IMR-90 (cell line): ENCODE results near the gene COG7.

Experiments used
- FOS ChIP-seq: fragments of 150-350 bp; IDR thresholded peaks from 2 replicates; pipeline ENCODE4 v1.6.1; 2016; ENCODE audit warnings: low read depth, low read length
- MAFK ChIP-seq: IDR thresholded peaks from 2 replicates; pipeline ENCODE4 v1.6.1; 2012; ENCODE audit warnings: low read depth, low read length, improper control_type of control experiment
- MXI1 ChIP-seq: IDR thresholded peaks from 2 replicates; pipeline ENCODE4 v1.6.1; 2012; ENCODE audit warnings: low read depth, mild to moderate bottlenecking, low read length, moderate library complexity, borderline replicate concordance
- NFE2L2 ChIP-seq: fragments of 150-350 bp; IDR thresholded peaks from 2 replicates; pipeline ENCODE4 v1.6.1; 2016; ENCODE audit warnings: low read depth, mild to moderate bottlenecking, low read length
- POLR2A ChIP-seq: IDR thresholded peaks from 2 replicates; pipeline ENCODE4 v1.6.1; 2012; ENCODE audit warnings: mild to moderate bottlenecking, low read depth, low read length
- RAD21 ChIP-seq: IDR thresholded peaks from 2 replicates; pipeline ENCODE4 v1.6.1; 2012; ENCODE audit warnings: low read length, improper control_type of control experiment
- SMC3 ChIP-seq: fragments of 150-350 bp; IDR thresholded peaks from 2 replicates; pipeline ENCODE4 v1.6.1; 2016; ENCODE audit warnings: low read depth, mild to moderate bottlenecking, antibody characterized with exemption, low read length, moderate library complexity
- TF ChIP-seq, protein P1 (sequence below): conservative IDR thresholded peaks from 2 replicates; pipeline ENCODE4 v1.5.1; 2012; ENCODE audit warnings: mild to moderate bottlenecking, low read depth, low read length, improper control_type of control experiment

- TF ChIP-seq, protein P1, sequence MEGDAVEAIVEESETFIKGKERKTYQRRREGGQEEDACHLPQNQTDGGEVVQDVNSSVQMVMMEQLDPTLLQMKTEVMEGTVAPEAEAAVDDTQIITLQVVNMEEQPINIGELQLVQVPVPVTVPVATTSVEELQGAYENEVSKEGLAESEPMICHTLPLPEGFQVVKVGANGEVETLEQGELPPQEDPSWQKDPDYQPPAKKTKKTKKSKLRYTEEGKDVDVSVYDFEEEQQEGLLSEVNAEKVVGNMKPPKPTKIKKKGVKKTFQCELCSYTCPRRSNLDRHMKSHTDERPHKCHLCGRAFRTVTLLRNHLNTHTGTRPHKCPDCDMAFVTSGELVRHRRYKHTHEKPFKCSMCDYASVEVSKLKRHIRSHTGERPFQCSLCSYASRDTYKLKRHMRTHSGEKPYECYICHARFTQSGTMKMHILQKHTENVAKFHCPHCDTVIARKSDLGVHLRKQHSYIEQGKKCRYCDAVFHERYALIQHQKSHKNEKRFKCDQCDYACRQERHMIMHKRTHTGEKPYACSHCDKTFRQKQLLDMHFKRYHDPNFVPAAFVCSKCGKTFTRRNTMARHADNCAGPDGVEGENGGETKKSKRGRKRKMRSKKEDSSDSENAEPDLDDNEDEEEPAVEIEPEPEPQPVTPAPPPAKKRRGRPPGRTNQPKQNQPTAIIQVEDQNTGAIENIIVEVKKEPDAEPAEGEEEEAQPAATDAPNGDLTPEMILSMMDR, result peak; percentile 26; the same call in 1 of the 2 replicates
- no peak for TF ChIP-seq POLR2A
- TF ChIP-seq RAD21, result 0 out of 2 replicates have a peak, but pooled peaks have one; percentile 11
- no peak for TF ChIP-seq FOS
- TF ChIP-seq MXI1, result no peak
- TF ChIP-seq MAFK, result no peak
- TF ChIP-seq SMC3, result no peak
- TF ChIP-seq NFE2L2, result no peak
Measured at GRCh38 chr16:23432176-23433128, 20.5 kb downstream of the COG7 start.
